CD14-positive monocyte (primary cell): ENCODE measurements around the gene ZNF593. TPM values are rescaled to one million over a fixed set of nuclear protein-coding genes. Genes with fewer than 3 reads are reported as not detected.

Experiments used
- DNase-seq, 3 donors: peaks; one replicate each; pipeline ENCODE4 v3.0.0-alpha.2; 2011 to 2022
- H2AFZ ChIP-seq: 2 replicates; pipeline ENCODE4 v1.6.0; 2012; ENCODE audit warnings: mild to moderate bottlenecking, low read depth, low read length, inconsistent platforms; ENCODE audit not compliant: insufficient read depth, poor library complexity, severe bottlenecking
- H3K27ac ChIP-seq, 2 donors: 1 replicate in 1 of 2; 2 replicates in 1 of 2; pipeline ENCODE4 v1.5.1; 2012 to 2013; ENCODE audit warnings: low read length in 2 of 2, control low read depth in 1 of 2, inconsistent platforms in 1 of 2, low read depth in 1 of 2, mild to moderate bottlenecking in 1 of 2
- H3K27me3 ChIP-seq, 2 donors: one replicate each; pipeline versions ENCODE4 v1.6.0 to v1.6.1; 2011 to 2013; ENCODE audit warnings: low read length in 2 of 2; ENCODE audit not compliant: control insufficient read depth in 2 of 2, insufficient read depth in 2 of 2
- H3K36me3 ChIP-seq, 2 donors: replicated peaks in 1 of 2; 1 replicate in 1 of 2; 2 replicates in 1 of 2; pipeline versions ENCODE4 v1.5.1 to v1.6.1; 2012 to 2013; ENCODE audit warnings: low read length in 2 of 2, control low read depth in 1 of 2, inconsistent platforms in 1 of 2, mild to moderate bottlenecking in 1 of 2; ENCODE audit not compliant: insufficient read depth in 2 of 2, control insufficient read depth in 1 of 2
- H3K4me1 ChIP-seq, 2 donors: 1 replicate in 1 of 2; 2 replicates in 1 of 2; pipeline versions ENCODE4 v1.5.1 to v1.6.1; 2012 to 2013; ENCODE audit warnings: low read length in 2 of 2, control low read depth in 1 of 2, inconsistent platforms in 1 of 2, mild to moderate bottlenecking in 1 of 2, moderate library complexity in 1 of 2; ENCODE audit not compliant: insufficient read depth in 2 of 2, control insufficient read depth in 1 of 2
- H3K4me2 ChIP-seq: replicated peaks from 2 replicates; pipeline ENCODE3; 2012; ENCODE audit warnings: low read length, moderate library complexity, mild to moderate bottlenecking; ENCODE audit not compliant: poor library complexity, severe bottlenecking; ENCODE audit errors: extremely low read depth
- H3K4me3 ChIP-seq, 3 experiments: fragments of 200-600 bp in 1 of 3; sonication (generic) in 1 of 3; replicated peaks in 1 of 3; 1 replicate in 2 of 3; 2 replicates in 1 of 3; pipeline ENCODE4 v1.5.1; 2011 to 2013; ENCODE audit warnings: low read length in 3 of 3, mild to moderate bottlenecking in 3 of 3, control low read depth in 2 of 3, low read depth in 2 of 3, inconsistent platforms in 1 of 3, moderate library complexity in 1 of 3
- H3K79me2 ChIP-seq: 2 replicates; pipeline ENCODE4 v1.6.0; 2012; ENCODE audit warnings: mild to moderate bottlenecking, control low read depth, inconsistent platforms, low read length, moderate library complexity; ENCODE audit not compliant: insufficient read depth
- H3K9ac ChIP-seq: 2 replicates; pipeline ENCODE4 v1.6.0; 2017; ENCODE audit warnings: low read length, mild to moderate bottlenecking; ENCODE audit not compliant: insufficient read depth, poor library complexity, severe bottlenecking
- H3K9me3 ChIP-seq, 2 donors: replicated peaks in 1 of 2; 1 replicate in 1 of 2; 2 replicates in 1 of 2; pipeline versions ENCODE4 v1.5.1 to v1.6.1; 2012 to 2013; ENCODE audit warnings: low read length in 2 of 2, control low read depth in 1 of 2; ENCODE audit not compliant: control insufficient read depth in 1 of 2, insufficient read depth in 1 of 2
- H4K20me1 ChIP-seq: 2 replicates; pipeline ENCODE4 v1.6.0; 2012; ENCODE audit warnings: mild to moderate bottlenecking, low read length, control low read depth, moderate library complexity; ENCODE audit not compliant: insufficient read depth
- H3K27ac Mint-ChIP-seq, 7 donors: one replicate each; pipeline ENCODE4 v1.8.0; 2020; ENCODE audit warnings: mild to moderate bottlenecking in 7 of 7, mixed read lengths in 7 of 7, moderate library complexity in 6 of 7, inconsistent platforms in 2 of 7
- H3K27me3 Mint-ChIP-seq, 3 donors: one replicate each; pipeline ENCODE4 v1.8.0; 2021 to 2022; ENCODE audit warnings: low read depth in 3 of 3, mild to moderate bottlenecking in 3 of 3, mixed read lengths in 3 of 3, moderate library complexity in 3 of 3, inconsistent platforms in 1 of 3
- H3K36me3 Mint-ChIP-seq, 2 donors: one replicate each; pipeline ENCODE4 v1.8.0; 2020; ENCODE audit warnings: mixed read lengths in 2 of 2, inconsistent platforms in 1 of 2, mild to moderate bottlenecking in 1 of 2
- H3K4me1 Mint-ChIP-seq: one replicate; pipeline ENCODE4 v1.8.0; 2020; ENCODE audit warnings: mild to moderate bottlenecking, mixed read lengths
- H3K4me3 Mint-ChIP-seq, 2 donors: one replicate each; pipeline ENCODE4 v1.8.0; 2020; ENCODE audit warnings: mild to moderate bottlenecking in 2 of 2, mixed read lengths in 2 of 2, moderate library complexity in 1 of 2
- H3K9me3 Mint-ChIP-seq, 7 donors: one replicate each; pipeline ENCODE4 v1.8.0; 2020 to 2022; ENCODE audit warnings: mixed read lengths in 7 of 7, mild to moderate bottlenecking in 6 of 7, moderate library complexity in 6 of 7, inconsistent platforms in 2 of 7
- WGBS: methylation state at CpG from one replicate; pipeline ENCODE4 v1.1.5; 2013; ENCODE audit warnings: missing lambda C conversion rate; ENCODE audit not compliant: insufficient coverage; 5-methylcytosine and 5-hydroxymethylcytosine counted together
- intact Hi-C, 2 donors: fragments of 100-400 bp; cut with micrococcal nuclease; formaldehyde crosslinking; loops; one replicate each; pipeline versions ENCODE4 v1.15.0 to v1.15.1; 2023
- polyA plus RNA-seq, 3 donors: library from polyadenylated mRNA; depleted of rRNA in 1 of 3; unstranded in 2 of 3; stranded (reverse) in 1 of 3; fragments of 300-500 nt in 2 of 3; fragments of >200 nt in 1 of 3; fragmentation: Illumina TruSeq in 2 of 3; gene quantifications; 1 replicate in 2 of 3; 2 replicates in 1 of 3; pipeline ENCODE4 v1.2.3, GENCODE V29; 2012 to 2021
- TF ChIP-seq, protein P1 (sequence below): fragments of 200-600 bp; IDR thresholded peaks from one replicate; pipeline ENCODE4 v1.8.0; 2022; ENCODE audit warnings: antibody characterized with exemption, mild to moderate bottlenecking

The ZNF593 gene
- polyA plus RNA-seq, 3 donors: 23.6 to 36.5 (median 27.8) TPM

DNA sequence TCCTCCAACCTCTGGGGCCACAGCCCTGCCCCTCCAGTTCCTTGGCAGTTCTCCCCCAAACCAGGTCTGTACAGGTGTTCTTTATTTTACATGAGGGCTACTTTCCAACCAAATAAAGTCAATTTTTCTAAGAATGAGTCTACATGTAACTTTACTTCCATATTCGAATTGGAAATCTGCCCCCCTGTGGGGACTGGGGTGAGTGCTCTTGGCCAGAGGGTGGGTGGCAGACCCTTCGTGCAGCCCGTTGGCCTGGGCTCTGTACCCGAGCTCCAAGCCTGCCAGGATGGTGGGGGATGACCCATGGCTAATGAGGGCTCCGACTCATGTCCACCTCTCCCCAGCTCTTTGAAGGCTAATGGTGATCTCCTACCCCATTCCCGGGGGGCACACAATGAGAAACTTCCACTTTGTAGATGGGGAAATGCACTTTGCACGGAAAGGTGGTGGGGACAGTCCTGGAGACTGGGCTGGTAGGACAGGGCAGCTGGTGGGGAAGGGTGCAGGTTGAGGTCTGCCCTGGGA, 20.1 kb downstream of the ZNF593 start:
- no peaks in the 10 kb centered on the region for H3K36me3 Mint-ChIP-seq
- H3K4me3 ChIP-seq: no peak overlapping the region
- H3K79me2 ChIP-seq: no peaks in the 10 kb centered on the region
- no peaks in the 10 kb centered on the region for H3K27me3 ChIP-seq
- H3K4me3 Mint-ChIP-seq: no peak overlapping the region
- H3K27me3 Mint-ChIP-seq: peaks cover 0 to 3% (median 2%) of the 10 kb centered on the region in 3 donors
- peak overlapping the region in 1 of 7 donors; percentile 47 for H3K27ac Mint-ChIP-seq
- H3K9me3 Mint-ChIP-seq: no peaks in the 10 kb centered on the region
- no peaks in the 10 kb centered on the region for H3K36me3 ChIP-seq
- no peaks in the 10 kb centered on the region for H3K4me1 ChIP-seq
- H3K9ac ChIP-seq: no peak overlapping the region
- no peak overlapping the region for H3K27ac ChIP-seq
- no peaks in the 10 kb centered on the region for H3K4me1 Mint-ChIP-seq
- no peaks in the 10 kb centered on the region for H4K20me1 ChIP-seq
- no peak overlapping the region for H2AFZ ChIP-seq
- no peak for DNase-seq
- intact Hi-C loops: no loop called here
- no peaks in the 10 kb centered on the region for H3K9me3 ChIP-seq
- 93% methylated on average over 2 of the region's 7 CpGs for WGBS
- no peak overlapping the region for H3K4me2 ChIP-seq
- TF ChIP-seq, protein P1, sequence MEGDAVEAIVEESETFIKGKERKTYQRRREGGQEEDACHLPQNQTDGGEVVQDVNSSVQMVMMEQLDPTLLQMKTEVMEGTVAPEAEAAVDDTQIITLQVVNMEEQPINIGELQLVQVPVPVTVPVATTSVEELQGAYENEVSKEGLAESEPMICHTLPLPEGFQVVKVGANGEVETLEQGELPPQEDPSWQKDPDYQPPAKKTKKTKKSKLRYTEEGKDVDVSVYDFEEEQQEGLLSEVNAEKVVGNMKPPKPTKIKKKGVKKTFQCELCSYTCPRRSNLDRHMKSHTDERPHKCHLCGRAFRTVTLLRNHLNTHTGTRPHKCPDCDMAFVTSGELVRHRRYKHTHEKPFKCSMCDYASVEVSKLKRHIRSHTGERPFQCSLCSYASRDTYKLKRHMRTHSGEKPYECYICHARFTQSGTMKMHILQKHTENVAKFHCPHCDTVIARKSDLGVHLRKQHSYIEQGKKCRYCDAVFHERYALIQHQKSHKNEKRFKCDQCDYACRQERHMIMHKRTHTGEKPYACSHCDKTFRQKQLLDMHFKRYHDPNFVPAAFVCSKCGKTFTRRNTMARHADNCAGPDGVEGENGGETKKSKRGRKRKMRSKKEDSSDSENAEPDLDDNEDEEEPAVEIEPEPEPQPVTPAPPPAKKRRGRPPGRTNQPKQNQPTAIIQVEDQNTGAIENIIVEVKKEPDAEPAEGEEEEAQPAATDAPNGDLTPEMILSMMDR: no peak

DNA sequence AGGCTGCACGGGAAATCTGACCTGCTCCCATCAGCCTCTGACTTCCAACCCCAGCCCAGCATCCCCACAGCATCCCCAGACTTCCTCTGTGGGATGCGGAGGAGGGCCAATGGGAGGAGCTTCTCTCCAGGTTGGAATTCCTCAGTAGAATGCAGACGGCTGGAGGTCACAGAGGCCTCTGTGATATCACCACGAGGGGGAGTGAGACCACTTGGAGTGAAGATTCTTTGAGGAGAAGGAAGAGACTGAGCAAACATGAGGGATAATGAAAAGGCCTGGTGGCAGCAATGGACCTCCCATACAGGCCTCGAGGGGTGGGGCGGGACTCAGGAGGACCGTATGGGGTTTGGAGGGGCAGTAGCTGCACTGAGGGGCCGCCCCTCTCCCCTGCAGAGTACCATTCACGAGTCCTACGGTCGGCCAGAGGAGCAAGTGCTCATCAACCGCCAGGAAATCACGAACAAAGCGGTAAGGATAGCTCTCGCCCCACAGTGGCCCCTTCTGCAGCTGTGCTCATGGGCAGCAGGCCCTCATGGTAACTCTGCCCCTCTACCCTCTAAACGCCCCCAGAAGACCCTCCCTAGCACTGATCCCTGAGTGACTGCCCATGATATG, 20.8 kb downstream of the ZNF593 start, which contains the start of gene CATSPER4:
CATSPER4 (plus strand) TSS at position 230 of the 615 bp plus-strand sequence; CDS start at position 256, 26 bp downstream.
- Mint-ChIP-seq H3K27me3 (peaks cover 0 to 3% (median 2%) of the 10 kb centered on the region in 3 donors), H3K27ac (peak within 1 kb of the TSS in 1 of 7 donors; percentile 47), H3K4me1 (no peaks in the 10 kb centered on the region), H3K36me3 (no peaks in the 10 kb centered on the region), H3K4me3 (no peak within 1 kb of the TSS), H3K9me3 (no peaks in the 10 kb centered on the region)
- Histone ChIP-seq H3K27ac (no peak within 1 kb of the TSS), H3K9me3 (no peaks in the 10 kb centered on the region), H3K36me3 (no peaks in the 10 kb centered on the region), H3K4me1 (no peaks in the 10 kb centered on the region), H3K4me2 (no peak within 1 kb of the TSS), H3K27me3 (no peaks in the 10 kb centered on the region), H3K79me2 (no peaks in the 10 kb centered on the region), H2AFZ (no peak within 1 kb of the TSS), H4K20me1 (no peaks in the 10 kb centered on the region), H3K4me3 (no peak within 1 kb of the TSS), H3K9ac (no peak within 1 kb of the TSS)
- TF ChIP-seq, protein P1: no peak
- intact Hi-C loops: no loop called here
- 69% methylated on average over 11 of the region's 16 CpGs for WGBS
- DNase-seq: no peak
